Endothelial cell of umbilical vein (primary cell): ENCODE measurements around the gene CDK12. TPM values are rescaled to one million over a fixed set of nuclear protein-coding genes. Genes with fewer than 3 reads are reported as not detected.
"Not testable (repeated sequence)": the region's sequence is repeated elsewhere in the genome, so short reads cannot be mapped to it uniquely, and the experiment has no call there.

Experiments
- BruUV-seq: library from RNA; stranded (reverse); fragments of 400-500 nt; replicated peaks from 2 replicates; lab custom pipeline; 2021; lab: Mats Ljungman, UMichigan
- CTCF ChIA-PET: fragments of 300-600, 350-600 bp; sonication (Branson Sonifier 250); formaldehyde crosslinking; loops from one replicate; lab custom pipeline; 2021; ENCODE audit warnings: antibody characterized with exemption, inconsistent platforms; lab: Charles Lee
- POLR2A ChIA-PET: fragments of 300-600, 350-600 bp; sonication (Branson Sonifier 250); formaldehyde crosslinking; loops from one replicate; lab custom pipeline; 2021; ENCODE audit warnings: antibody characterized with exemption, inconsistent platforms; lab: Charles Lee
- DNase-seq: peaks from one replicate; pipeline ENCODE4 v3.0.0-alpha.2; 2011; ENCODE audit warnings: low read depth, low spot score
- FAIRE-seq: peaks from 2 replicates; lab custom pipeline; 2011; peaks lifted over from hg19 to GRCh38; lab: Jason Lieb, UNC
- H2AFZ ChIP-seq: 2 replicates; pipeline ENCODE4 v1.6.0; 2012; ENCODE audit warnings: low read depth, low read length, control low read depth, inconsistent platforms
- H3K27ac ChIP-seq: 2 replicates; pipeline ENCODE4 v1.5.1; 2011; ENCODE audit warnings: low read depth, mild to moderate bottlenecking, control low read depth, low read length, moderate library complexity; ENCODE audit not compliant: insufficient read depth
- H3K27me3 ChIP-seq, 2 experiments: 2 replicates each; pipeline versions ENCODE4 v1.6.0 to v1.6.1; 2011; ENCODE audit warnings: low read length in 2 of 2, mixed read lengths in 1 of 2; ENCODE audit not compliant: control insufficient read depth in 2 of 2, insufficient read depth in 2 of 2
- H3K36me3 ChIP-seq, 2 experiments: 2 replicates in 1 of 2; 3 replicates in 1 of 2; pipeline ENCODE4 v1.5.1; 2011; ENCODE audit warnings: low read length in 2 of 2, mild to moderate bottlenecking in 1 of 2, moderate library complexity in 1 of 2; ENCODE audit not compliant: control insufficient read depth in 2 of 2, insufficient read depth in 2 of 2; ENCODE audit errors: extremely low read depth in 1 of 2
- H3K4me1 ChIP-seq: 3 replicates; pipeline ENCODE4 v1.5.1; 2011; ENCODE audit warnings: mild to moderate bottlenecking, low read length; ENCODE audit not compliant: control insufficient read depth, insufficient read depth; ENCODE audit errors: extremely low read depth
- H3K4me2 ChIP-seq: 2 replicates; pipeline ENCODE4 v1.6.1; 2011; ENCODE audit warnings: low read length, control low read depth, mixed read lengths; ENCODE audit not compliant: insufficient read depth
- H3K4me3 ChIP-seq, 3 experiments: fragments of 200-600 bp in 1 of 3; sonication (generic), shearing (Covaris generic) in 1 of 3; replicated peaks in 1 of 3; 2 replicates each; pipeline ENCODE4 v1.5.1; 2011 to 2016; ENCODE audit warnings: control low read depth in 3 of 3, low read length in 3 of 3, mild to moderate bottlenecking in 2 of 3, inconsistent platforms in 1 of 3, low read depth in 1 of 3, moderate library complexity in 1 of 3; ENCODE audit not compliant: insufficient read depth in 1 of 3
- H3K79me2 ChIP-seq: 2 replicates; pipeline ENCODE4 v1.6.0; 2012; ENCODE audit warnings: low read length, inconsistent platforms; ENCODE audit not compliant: control insufficient read depth, insufficient read depth
- H3K9ac ChIP-seq: replicated peaks from 2 replicates; pipeline ENCODE3; 2011; ENCODE audit warnings: low read length, control low read depth; ENCODE audit not compliant: insufficient read depth; ENCODE audit errors: extremely low read depth
- H3K9me1 ChIP-seq: replicated peaks from 3 replicates; pipeline ENCODE4 v1.6.0; 2011; ENCODE audit warnings: mild to moderate bottlenecking, low read length; ENCODE audit not compliant: control insufficient read depth, insufficient read depth; ENCODE audit errors: extremely low read depth
- H3K9me3 ChIP-seq: replicated peaks from 2 replicates; pipeline ENCODE4 v1.5.1; 2012; ENCODE audit warnings: low read length, inconsistent platforms; ENCODE audit not compliant: control insufficient read depth, insufficient read depth
- H4K20me1 ChIP-seq: replicated peaks from 2 replicates; pipeline ENCODE3; 2011; ENCODE audit warnings: mild to moderate bottlenecking, low read length; ENCODE audit not compliant: control insufficient read depth, insufficient read depth; ENCODE audit errors: extremely low read depth
- EZH2 ChIP-seq: IDR thresholded peaks from 2 replicates; pipeline ENCODE4 v1.6.1; 2012; ENCODE audit warnings: borderline replicate concordance, low read depth, mild to moderate bottlenecking, moderate library complexity, low read length, inconsistent platforms; ENCODE audit not compliant: severe bottlenecking
- FOS ChIP-seq: IDR thresholded peaks from 2 replicates; pipeline ENCODE4 v1.6.1; 2011; ENCODE audit warnings: mild to moderate bottlenecking, low read length, moderate library complexity, borderline replicate concordance; ENCODE audit not compliant: insufficient read depth
- GATA2 ChIP-seq: IDR thresholded peaks from 2 replicates; pipeline ENCODE4 v1.7.0; 2011; ENCODE audit warnings: low read depth, mild to moderate bottlenecking, moderate library complexity, mixed read lengths, low read length; ENCODE audit not compliant: insufficient read length, insufficient read depth
- JUN ChIP-seq: IDR thresholded peaks from 2 replicates; pipeline ENCODE4 v1.6.1; 2011; ENCODE audit warnings: borderline replicate concordance, low read depth; ENCODE audit not compliant: insufficient read length, insufficient read depth
- MYC ChIP-seq: IDR thresholded peaks from one replicate; pipeline ENCODE4 v1.6.1; 2011; ENCODE audit warnings: mild to moderate bottlenecking, low read depth, low read length
- POLR2A ChIP-seq: IDR thresholded peaks from 2 replicates; pipeline ENCODE4 v1.6.1; 2012; ENCODE audit warnings: low read depth, mild to moderate bottlenecking, control low read depth, low read length
- POLR2AphosphoS5 ChIP-seq: IDR thresholded peaks from 2 replicates; pipeline ENCODE4 v1.6.1; 2012; ENCODE audit warnings: low read depth, mild to moderate bottlenecking, control low read depth, low read length, moderate library complexity; ENCODE audit not compliant: insufficient read depth
- dilution Hi-C: fragments of 300-500 bp; cut with MboI; formaldehyde crosslinking; loops from one replicate; pipeline ENCODE4 v1.15.0; 2019; ENCODE audit warnings: low sequenced_read_pairs; ENCODE audit not compliant: extremely low pct_ligation_motif_present
- intact Hi-C: fragments of 100-400 bp; cut with micrococcal nuclease; formaldehyde crosslinking; loops from one replicate; pipeline ENCODE4 v1.10.0; 2022
- polyA plus RNA-seq, 4 experiments: library from polyadenylated mRNA; depleted of rRNA in 3 of 4; stranded (reverse) in 3 of 4; unstranded in 1 of 4; fragments of >200 nt; gene quantifications; 2 replicates each; pipeline versions ENCODE4 v1.2.1 to v1.2.3, GENCODE V29; 2011 to 2012; ENCODE audit warnings: missing spikeins in 1 of 4
- total RNA-seq: library from RNA; stranded (reverse); gene quantifications from 2 replicates; pipeline ENCODE4 v1.2.3, GENCODE V29; 2021
- TF ChIP-seq, protein P1 (sequence below), 2 donors: IDR thresholded peaks; 1 replicate in 1 of 2; 2 replicates in 1 of 2; pipeline ENCODE4 v1.5.1; 2011; ENCODE audit warnings: low read length in 2 of 2, mild to moderate bottlenecking in 2 of 2, moderate library complexity in 2 of 2, control low read depth in 1 of 2, inconsistent platforms in 1 of 2, low read depth in 1 of 2; ENCODE audit not compliant: insufficient read depth in 1 of 2; ENCODE audit errors: extremely low read depth in 1 of 2
- TF ChIP-seq, protein P2 (sequence below): IDR thresholded peaks from 2 replicates; pipeline ENCODE4 v1.6.1; 2011; ENCODE audit not compliant: insufficient read depth, insufficient read length

Gene CDK12
- total and polyA plus RNA-seq, 2 donors (not counting 3 experiments of a cell fraction or from before 2014, with no cell fraction given): 14.2 to 55.4 TPM

DNA sequence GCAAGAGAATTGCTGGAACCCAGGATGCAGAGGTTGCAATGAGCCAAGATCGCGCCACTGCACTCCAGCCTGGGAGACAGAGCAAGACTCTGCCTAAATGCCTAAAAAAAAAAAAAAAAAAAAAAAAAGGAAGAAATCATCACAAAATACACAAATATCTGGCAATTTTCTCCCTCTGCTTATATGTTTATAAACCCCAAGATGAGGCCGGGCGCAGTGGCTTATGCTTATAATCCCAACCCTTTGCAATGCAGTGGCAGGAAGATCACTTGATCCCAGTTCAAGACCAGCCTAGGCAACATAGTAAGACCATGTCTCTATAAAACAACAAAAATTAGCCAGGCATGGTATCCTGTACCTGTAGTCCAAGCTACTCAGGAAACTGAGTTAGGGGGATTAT, 31.7 kb upstream of the CDK12 start:
- POLR2A ChIA-PET: no interaction called here
- Histone ChIP-seq H3K4me2 (no peak overlapping the region), H3K79me2 (no peaks in the 10 kb centered on the region), H4K20me1 (no peaks in the 10 kb centered on the region), H3K9me1 (no peaks in the 10 kb centered on the region), H3K4me1 (no peaks in the 10 kb centered on the region), H2AFZ (no peak overlapping the region), H3K9ac (no peak overlapping the region), H3K36me3 (peaks cover 19 to 24% of the 10 kb centered on the region in 2 experiments), H3K27ac (no peak overlapping the region), H3K4me3 (no peak overlapping the region), H3K27me3 (no peaks in the 10 kb centered on the region), H3K9me3 (no peaks in the 10 kb centered on the region)
- DNase-seq (no peak), FAIRE-seq (no peak)
- CTCF ChIA-PET: no interaction called here
- intact Hi-C loops (no loop called here), dilution Hi-C loops (no loop called here)
- no peak for TF ChIP-seq GATA2
- no peak for TF ChIP-seq POLR2A
- TF ChIP-seq EZH2: no peak
- TF ChIP-seq MYC: no peak
- TF ChIP-seq JUN: no peak
- TF ChIP-seq, protein P1, sequence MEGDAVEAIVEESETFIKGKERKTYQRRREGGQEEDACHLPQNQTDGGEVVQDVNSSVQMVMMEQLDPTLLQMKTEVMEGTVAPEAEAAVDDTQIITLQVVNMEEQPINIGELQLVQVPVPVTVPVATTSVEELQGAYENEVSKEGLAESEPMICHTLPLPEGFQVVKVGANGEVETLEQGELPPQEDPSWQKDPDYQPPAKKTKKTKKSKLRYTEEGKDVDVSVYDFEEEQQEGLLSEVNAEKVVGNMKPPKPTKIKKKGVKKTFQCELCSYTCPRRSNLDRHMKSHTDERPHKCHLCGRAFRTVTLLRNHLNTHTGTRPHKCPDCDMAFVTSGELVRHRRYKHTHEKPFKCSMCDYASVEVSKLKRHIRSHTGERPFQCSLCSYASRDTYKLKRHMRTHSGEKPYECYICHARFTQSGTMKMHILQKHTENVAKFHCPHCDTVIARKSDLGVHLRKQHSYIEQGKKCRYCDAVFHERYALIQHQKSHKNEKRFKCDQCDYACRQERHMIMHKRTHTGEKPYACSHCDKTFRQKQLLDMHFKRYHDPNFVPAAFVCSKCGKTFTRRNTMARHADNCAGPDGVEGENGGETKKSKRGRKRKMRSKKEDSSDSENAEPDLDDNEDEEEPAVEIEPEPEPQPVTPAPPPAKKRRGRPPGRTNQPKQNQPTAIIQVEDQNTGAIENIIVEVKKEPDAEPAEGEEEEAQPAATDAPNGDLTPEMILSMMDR (IDR thresholded peaks at IDR 0.05; ENCODE audit: extremely low read depth in 1 of 2, insufficient read depth in 1 of 2, low read depth in 1 of 2, low read length in 2 of 2): no peak
- TF ChIP-seq, protein P2, sequence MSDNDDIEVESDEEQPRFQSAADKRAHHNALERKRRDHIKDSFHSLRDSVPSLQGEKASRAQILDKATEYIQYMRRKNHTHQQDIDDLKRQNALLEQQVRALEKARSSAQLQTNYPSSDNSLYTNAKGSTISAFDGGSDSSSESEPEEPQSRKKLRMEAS: no peak
- no peak for TF ChIP-seq FOS
- TF ChIP-seq POLR2AphosphoS5: no peak
- BruUV-seq: no TSS peak

DNA sequence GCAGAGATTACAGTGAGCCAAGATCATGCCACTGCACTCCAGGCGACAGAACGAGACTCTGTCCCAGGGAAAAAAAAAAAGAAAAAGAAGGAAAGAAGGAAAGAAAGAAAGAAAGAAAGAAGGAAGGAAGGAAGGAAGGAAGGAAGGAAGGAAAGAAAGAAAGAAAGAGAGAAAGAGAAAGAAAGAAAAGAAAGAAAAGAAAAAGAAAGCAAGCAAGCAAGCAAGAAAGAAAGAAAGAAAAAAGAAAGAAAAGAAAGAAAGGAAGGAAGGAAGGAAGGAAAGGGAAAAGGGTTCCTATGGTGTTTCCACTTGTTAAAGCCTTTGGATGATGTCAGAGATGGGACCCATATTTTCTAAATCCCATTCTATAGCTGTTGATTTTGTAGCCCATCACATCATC, 21.4 kb upstream of the CDK12 start:
- FAIRE-seq, H3K79me2 ChIP-seq, H3K27me3 ChIP-seq, H2AFZ ChIP-seq, H3K27ac ChIP-seq, H3K36me3 ChIP-seq, H3K4me3 ChIP-seq, H3K9ac ChIP-seq, H3K9me3 ChIP-seq, H4K20me1 ChIP-seq, H3K4me2 ChIP-seq, POLR2A ChIA-PET, BruUV-seq, H3K9me1 ChIP-seq, H3K4me1 ChIP-seq, dilution Hi-C loops, DNase-seq, intact Hi-C loops: not testable (repeated sequence)
- CTCF ChIA-PET: interaction anchor here (0.8 kb wide), 1 partner anchor 11 kb away, joined by 3 read pairs; the partner anchor contains the start of gene MED1
